HG03095 (cell line): ENCODE measurements around the gene TANC1.
"Not testable (repeated sequence)": the region's sequence is repeated elsewhere in the genome, so short reads cannot be mapped to it uniquely, and the experiment has no call there.

Experiments
- ATAC-seq: cut with Tn5 transposase; IDR thresholded peaks from one replicate; pipeline ENCODE4 v1.9.1; 2021; ENCODE audit warnings: moderate library complexity; ENCODE audit not compliant: unreplicated experiment

TANC1 gene

DNA sequence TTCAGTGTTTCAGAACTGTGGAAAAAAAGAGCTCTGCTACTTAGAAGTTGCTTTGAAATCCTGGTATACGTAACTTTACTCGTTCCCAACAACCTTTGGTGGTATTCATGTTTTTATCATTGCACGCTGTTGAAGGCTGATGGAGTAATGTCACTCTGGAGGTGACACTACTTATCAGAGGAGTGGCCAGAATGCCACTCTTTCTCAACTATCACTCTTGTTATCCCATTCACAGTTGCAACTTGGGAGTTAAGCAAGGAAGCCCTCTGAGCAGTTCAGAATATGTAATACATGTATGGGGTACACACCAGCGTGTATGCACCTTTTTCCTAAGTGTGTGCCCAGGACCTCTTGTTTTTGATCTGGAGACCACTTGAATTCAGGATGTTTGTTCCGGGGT is 53.6 kb downstream of the TANC1 start:
- no peak for ATAC-seq

GRCh38 chr2:159026170-159026569 is 57.7 kb downstream of the TANC1 start:
- ATAC-seq = no peak

DNA sequence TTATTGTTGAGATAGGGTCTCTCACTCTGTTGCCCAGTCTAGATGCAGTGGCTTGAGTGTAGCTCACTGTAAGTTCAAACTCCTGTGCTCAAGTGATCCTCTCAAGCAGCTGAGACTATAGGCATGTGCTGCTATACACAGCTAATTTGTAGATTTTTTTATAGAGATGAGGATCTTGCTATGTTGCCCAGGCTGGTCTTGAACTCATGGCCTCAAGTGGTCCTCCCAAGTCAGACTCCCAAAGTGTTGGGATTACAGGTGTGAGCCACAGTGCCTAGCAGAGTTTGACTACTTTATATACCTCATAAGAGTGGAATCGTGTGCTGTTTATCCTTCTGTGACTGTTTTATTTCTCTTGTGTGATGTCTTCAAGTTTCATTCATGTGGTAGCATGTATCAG is 60.3 kb downstream of the TANC1 start:
- ATAC-seq = no peak

DNA sequence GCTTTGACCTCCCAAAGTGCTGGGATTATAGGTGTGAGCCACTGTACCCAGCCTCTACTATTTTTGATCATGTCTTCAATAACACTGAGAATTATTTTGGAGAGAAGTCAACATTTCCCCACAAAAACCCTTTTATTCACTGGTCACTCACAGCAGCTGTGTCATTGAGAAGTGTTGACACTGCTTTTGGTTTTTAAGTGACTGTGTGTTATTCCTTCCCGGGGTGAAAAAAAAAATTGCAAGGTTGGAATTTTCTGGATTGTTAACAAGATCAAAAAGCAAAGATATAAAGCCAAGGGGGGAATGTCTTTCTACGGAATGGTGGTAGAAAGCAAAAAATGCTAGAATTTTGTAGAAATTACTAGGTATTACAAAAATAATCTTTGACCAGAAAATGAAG is 61.5 kb downstream of the TANC1 start:
- ATAC-seq = no peak

DNA sequence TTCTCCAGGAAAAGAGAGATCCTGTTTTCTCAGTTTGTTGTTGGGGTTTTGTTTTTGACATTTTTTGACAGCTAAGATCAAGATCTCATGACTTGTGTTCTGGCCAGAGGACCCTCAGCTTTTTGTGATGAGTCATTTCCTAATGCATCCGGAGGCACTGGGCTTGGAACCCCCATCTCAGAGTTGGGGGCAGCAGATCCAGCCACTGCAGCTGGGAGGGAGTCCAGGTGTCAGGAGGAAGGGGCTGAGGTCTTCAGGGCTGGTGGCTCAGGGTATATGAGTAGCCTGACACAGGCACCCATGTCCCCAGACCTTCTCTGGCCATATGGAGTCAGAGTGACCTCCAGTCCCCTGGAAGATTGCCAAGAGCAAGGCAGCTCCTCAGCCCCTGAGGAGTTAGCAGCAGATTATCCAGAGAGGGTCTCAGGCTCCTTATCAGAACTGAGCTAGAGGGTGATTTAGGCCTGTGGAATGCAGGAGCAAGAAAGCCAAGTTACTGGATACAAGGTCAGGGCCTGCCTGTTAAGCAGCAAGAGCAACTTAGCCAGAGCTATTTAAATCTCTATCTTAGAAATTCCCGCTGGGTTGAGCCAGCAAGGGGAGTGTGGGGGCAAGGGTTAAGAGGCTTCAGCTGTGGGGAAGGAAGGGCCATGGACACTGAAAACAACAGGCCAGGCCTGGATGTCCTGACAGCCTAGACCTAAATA is 62.4 kb downstream of the TANC1 start:
- no peak for ATAC-seq

DNA sequence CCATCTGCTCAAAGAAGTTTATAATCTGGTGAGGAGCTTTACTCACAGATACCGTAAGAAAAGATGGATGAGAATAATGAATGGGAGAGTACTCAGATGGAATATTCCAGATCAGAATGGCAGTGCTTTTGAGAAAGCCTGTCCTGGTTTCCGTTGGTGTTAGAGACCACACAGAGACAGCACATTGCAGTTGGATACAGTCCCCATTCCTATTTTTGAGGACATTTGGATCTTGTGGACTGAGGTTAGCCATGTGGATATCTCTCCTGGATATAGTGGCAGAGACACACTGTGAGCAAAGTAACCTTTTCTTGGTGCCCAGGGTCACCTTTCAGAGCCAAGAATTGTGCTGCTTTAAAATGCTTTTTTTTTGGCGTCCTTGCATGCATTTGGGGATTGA is 63.7 kb downstream of the TANC1 start:
- ATAC-seq = no peak

- ATAC-seq = no peak
Observed at GRCh38 chr2:159032580-159032979, 64.1 kb downstream of the TANC1 start.

DNA sequence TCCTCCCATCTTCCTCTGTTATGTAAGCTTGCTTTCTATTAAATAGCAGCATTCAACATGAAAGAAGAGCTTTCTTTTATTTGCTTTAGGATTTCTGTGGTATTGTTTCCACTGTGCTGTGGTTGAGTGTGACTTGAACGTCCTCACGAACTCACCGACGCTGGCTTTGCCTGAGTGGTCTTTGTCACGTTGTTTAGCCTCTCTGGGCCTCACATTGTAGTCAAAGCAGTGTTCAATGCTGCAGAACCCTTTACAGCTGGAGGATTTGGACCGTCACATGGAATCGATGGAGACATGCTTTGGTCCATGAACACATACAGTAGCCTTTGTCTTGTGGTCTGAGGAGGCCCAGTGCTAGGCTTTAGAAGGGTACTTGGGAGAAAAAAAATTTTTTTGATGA is 66.3 kb downstream of the TANC1 start:
- no peak for ATAC-seq

DNA sequence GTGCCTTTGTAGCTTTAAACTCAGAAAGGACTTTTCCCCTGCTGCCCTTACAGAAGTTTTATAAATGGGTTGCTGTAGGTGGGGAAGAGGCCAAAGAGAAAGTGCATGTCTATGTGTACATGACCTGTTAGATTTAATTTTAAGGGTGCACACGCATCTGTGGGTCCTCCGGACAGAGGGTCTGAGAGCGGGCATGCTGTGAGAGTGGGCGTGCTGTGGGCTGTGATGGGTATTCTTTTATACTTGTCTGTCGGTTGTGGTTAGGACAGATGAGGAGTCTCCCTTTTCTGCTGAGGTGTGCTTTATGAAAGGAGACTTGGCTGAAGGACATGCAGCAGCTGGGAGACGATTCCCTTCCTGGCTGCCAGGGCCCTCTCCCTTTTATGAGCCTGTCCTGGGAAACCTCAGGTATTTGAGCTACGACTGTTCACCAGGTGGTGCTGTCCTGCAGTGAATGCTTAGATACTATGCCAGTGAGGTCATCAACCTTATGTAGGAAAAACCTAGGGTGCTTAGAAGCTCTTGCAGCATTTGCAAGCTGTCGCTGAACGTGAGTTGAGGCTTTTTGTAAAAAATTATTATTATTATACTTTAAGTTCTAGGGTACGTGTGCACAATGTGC is 67.5 kb downstream of the TANC1 start:
- ATAC-seq = no peak

GRCh38 chr2:159036461-159036860 is 68.0 kb downstream of the TANC1 start:
- not testable (repeated sequence) for ATAC-seq

GRCh38 chr2:159041328-159041727 is 72.9 kb downstream of the TANC1 start:
- not testable (repeated sequence) for ATAC-seq

- no peak for ATAC-seq
Observed at GRCh38 chr2:159042115-159042850, 73.8 kb downstream of the TANC1 start.

DNA sequence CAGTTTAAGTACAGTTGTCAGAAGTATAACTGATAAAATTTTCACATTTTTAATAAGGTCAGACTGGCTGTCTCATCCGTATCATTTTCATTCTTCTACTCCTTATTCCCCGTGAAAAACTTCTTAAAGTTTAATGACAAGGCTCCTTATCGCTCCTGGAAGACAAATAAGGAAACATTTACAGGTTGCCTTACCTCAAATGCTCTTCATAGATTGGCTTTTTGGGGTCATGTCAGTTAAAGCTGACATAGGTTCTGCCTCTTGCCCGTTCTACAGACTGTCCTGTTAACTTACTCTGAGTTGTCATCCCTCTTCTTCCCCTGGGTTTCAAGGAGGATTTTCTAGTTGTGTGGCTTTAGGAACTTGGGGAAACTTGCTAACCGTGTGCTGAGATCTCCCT is 75.3 kb downstream of the TANC1 start:
- no peak for ATAC-seq

- ATAC-seq = no peak
Observed at GRCh38 chr2:159044804-159045286, 76.4 kb downstream of the TANC1 start.

DNA sequence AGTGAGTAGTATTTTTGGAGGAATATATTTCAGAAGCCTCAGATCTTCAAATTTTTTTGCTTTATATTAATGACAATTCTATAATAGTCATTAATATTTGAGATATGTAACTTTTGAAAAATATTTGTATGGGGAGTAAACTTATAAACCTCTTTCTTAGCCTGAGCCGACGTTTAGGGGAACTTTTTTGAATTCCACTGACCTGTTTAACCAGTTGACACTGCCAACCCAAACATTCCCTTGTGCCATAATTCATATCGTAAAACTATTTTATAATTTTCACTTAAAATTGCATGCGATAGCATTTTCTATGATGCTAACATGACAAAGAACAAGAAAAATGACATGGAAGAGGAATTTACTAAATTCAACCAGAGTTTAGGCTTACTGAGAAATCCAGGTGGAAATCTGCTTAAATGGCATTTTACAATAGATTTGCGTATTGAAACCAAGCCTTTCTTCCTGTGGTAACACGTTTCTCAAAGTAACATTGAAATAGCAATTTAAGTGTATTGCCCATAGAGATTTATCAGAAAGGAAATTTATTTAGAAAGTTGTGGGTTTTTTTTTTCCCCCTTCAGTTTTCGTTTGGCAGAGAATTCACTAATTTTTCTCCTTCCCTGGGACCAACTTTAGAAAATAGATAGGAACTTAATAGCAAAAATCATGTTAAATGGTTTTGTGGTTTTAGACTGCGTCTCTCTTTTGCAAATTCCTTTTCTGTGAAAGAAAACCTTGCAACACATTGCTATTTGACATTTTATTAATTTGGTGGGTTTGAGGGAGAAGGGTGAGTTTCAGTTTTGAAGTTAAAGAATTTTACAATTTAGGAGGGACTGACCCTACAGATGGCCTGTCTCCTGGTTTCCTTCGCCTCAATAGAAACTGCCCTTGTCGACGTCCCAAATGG is 77.4 kb downstream of the TANC1 start:
- no peak for ATAC-seq

DNA sequence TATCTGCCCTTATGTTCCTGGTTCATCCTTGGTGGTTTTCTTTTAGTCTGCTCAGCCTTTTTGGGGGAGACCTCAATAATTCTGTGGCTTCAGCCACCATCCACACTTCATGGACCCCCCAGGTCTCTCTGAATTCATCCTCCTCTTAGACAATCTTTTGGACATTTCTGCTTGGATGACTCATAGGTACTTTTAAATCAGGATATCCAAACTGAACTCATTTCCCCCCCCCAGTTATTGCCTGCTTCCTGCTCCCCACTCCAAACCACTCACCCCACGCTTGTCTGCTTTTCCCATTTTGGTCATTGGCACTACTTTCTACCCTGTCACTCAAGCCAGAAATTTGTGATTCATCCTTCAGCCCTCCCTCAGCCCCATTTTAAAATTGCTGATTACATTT is 78.5 kb downstream of the TANC1 start:
- ATAC-seq = no peak

- no peak for ATAC-seq
Observed at GRCh38 chr2:159050426-159050825, 82.0 kb downstream of the TANC1 start.

DNA sequence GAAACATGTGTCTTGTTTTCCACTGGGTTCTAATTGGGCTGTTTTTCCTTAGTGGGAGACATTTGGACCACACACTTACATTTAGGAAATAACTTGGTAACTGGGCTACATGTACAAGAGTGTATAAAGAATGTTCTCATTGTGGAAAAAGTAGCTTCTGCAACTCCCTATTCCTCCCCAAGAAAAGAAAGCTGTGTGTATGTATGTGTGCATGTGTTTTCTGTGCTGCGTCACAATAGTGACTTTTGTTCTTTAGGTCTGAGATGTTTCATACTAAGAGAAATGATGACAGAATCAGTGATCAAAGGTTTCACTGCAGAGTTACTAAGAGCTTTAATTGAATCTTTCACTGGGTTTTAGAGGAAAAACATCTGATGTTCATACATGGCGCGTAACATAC is 82.7 kb downstream of the TANC1 start:
- ATAC-seq = no peak

GRCh38 chr2:159051661-159052060 is 83.2 kb downstream of the TANC1 start:
- ATAC-seq = no peak

- ATAC-seq = no peak
Observed at GRCh38 chr2:159052157-159052601, 83.7 kb downstream of the TANC1 start.
